GM12878 (cell line): Measurements from ENCODE around the gene ARL6IP5. TPM values are rescaled to one million over a fixed set of nuclear protein-coding genes. Genes with fewer than 3 reads are reported as not detected.

ENCODE experiments used
- ATAC-seq: fragments of 200-7000 bp; cut with Tn5 transposase; 3 replicates; pipeline ENCODE4 v1.9.1; 2020; ENCODE audit warnings: mild to moderate bottlenecking, moderate library complexity
- BruUV-seq: library from RNA; stranded (reverse); fragments of 400-500 nt; replicated peaks from 2 replicates; lab custom pipeline; 2021; lab: Mats Ljungman, UMichigan
- CTCF ChIA-PET: fragments of 300-600 bp; sonication (Branson Sonifier 250); formaldehyde crosslinking; extraction: SDS; loops from one replicate; lab custom pipeline; 2021; ENCODE audit warnings: inconsistent platforms; lab: Yijun Ruan, JAX
- POLR2A ChIA-PET: fragments of 350-600 bp; formaldehyde crosslinking; extraction: SDS; loops from one replicate; lab custom pipeline; 2021; ENCODE audit warnings: inconsistent platforms; lab: Charles Lee
- RAD21 ChIA-PET: fragments of 300-600 bp; sonication (Branson Sonifier 250); formaldehyde crosslinking; loops from one replicate; lab custom pipeline; 2023; ENCODE audit warnings: antibody characterized with exemption; ENCODE audit not compliant: unreplicated experiment; lab: Charles Lee
- SMC1A ChIA-PET: fragments of 300-600 bp; sonication (Branson Sonifier 250); formaldehyde crosslinking; loops from one replicate; lab custom pipeline; 2023; ENCODE audit not compliant: unreplicated experiment, uncharacterized antibody; lab: Charles Lee
- DNase-seq: peaks from one replicate; pipeline ENCODE4 v3.0.0-alpha.2; 2011; ENCODE audit warnings: low read depth, low spot score
- FAIRE-seq: peaks from 3 replicates; lab custom pipeline; 2011; peaks lifted over from hg19 to GRCh38; lab: Jason Lieb, UNC
- H2AFZ ChIP-seq: 2 replicates; pipeline ENCODE4 v1.6.0; 2011; ENCODE audit warnings: low read depth, low read length, control low read depth; ENCODE audit not compliant: control insufficient read depth
- H3K27ac ChIP-seq: 2 replicates; pipeline ENCODE4 v1.5.1; 2011; ENCODE audit warnings: control low read depth; ENCODE audit not compliant: control insufficient read depth, insufficient read depth
- H3K27me3 ChIP-seq, 2 experiments: replicated peaks in 1 of 2; 2 replicates each; pipeline versions ENCODE4 v1.6.0 to v1.6.1; 2011; ENCODE audit warnings: low read length in 1 of 2; ENCODE audit not compliant: control insufficient read depth in 2 of 2, insufficient read depth in 2 of 2
- H3K36me3 ChIP-seq, 2 experiments: 2 replicates each; pipeline ENCODE4 v1.5.1; 2011; ENCODE audit warnings: low read length in 1 of 2; ENCODE audit not compliant: control insufficient read depth in 2 of 2, insufficient read depth in 2 of 2
- H3K4me1 ChIP-seq: 2 replicates; pipeline ENCODE4 v1.6.1; 2011; ENCODE audit warnings: mild to moderate bottlenecking, low read length, moderate library complexity, mixed read lengths; ENCODE audit not compliant: control insufficient read depth, insufficient read depth
- H3K4me2 ChIP-seq: 2 replicates; pipeline ENCODE4 v1.6.0; 2011; ENCODE audit warnings: control low read depth; ENCODE audit not compliant: control insufficient read depth, insufficient read depth
- H3K4me3 ChIP-seq: fragments of 200-600 bp; sonication (generic); 2 replicates; pipeline ENCODE4 v1.5.1; 2016
- H3K79me2 ChIP-seq: 2 replicates; pipeline ENCODE4 v1.6.0; 2011; ENCODE audit warnings: low read length; ENCODE audit not compliant: control insufficient read depth, insufficient read depth
- H3K9ac ChIP-seq: 2 replicates; pipeline ENCODE4 v1.8.0; 2011; ENCODE audit warnings: low read length, control low read depth, mixed read lengths; ENCODE audit not compliant: control insufficient read depth, insufficient read depth
- H3K9me3 ChIP-seq: replicated peaks from 3 replicates; pipeline ENCODE4 v1.5.1; 2011; ENCODE audit warnings: mild to moderate bottlenecking, low read length; ENCODE audit not compliant: control insufficient read depth, insufficient read depth
- H4K20me1 ChIP-seq: 2 replicates; pipeline ENCODE4 v1.6.0; 2011; ENCODE audit not compliant: control insufficient read depth, insufficient read depth
- ASH2L ChIP-seq: fragments of 300-600, 200-600 bp; sonication (generic); IDR thresholded peaks from 2 replicates; pipeline ENCODE4 v1.6.1; 2017; ENCODE audit warnings: low read depth, mild to moderate bottlenecking, borderline replicate concordance
- BACH1 ChIP-seq: fragments of 450-650 bp; IDR thresholded peaks from 2 replicates; pipeline ENCODE4 v1.6.1; 2017; ENCODE audit warnings: mild to moderate bottlenecking, borderline replicate concordance
- BRCA1 ChIP-seq: IDR thresholded peaks from 2 replicates; pipeline ENCODE4 v1.6.1; 2011; ENCODE audit warnings: low read depth, low read length, improper control_type of control experiment
- CBX3 ChIP-seq: fragments of 200-600 bp; sonication (generic); IDR thresholded peaks from 2 replicates; pipeline ENCODE4 v1.6.1; 2016; ENCODE audit warnings: low read depth, borderline replicate concordance
- CHD1 ChIP-seq: IDR thresholded peaks from 2 replicates; pipeline ENCODE4 v1.6.1; 2012; ENCODE audit warnings: low read depth, low read length, improper control_type of control experiment
- CREM ChIP-seq: IDR thresholded peaks from 2 replicates; pipeline ENCODE4 v1.6.1; 2014; ENCODE audit warnings: antibody characterized with exemption, low read depth
- PAX5 ChIP-seq: IDR thresholded peaks from 2 replicates; pipeline ENCODE4 v1.6.1; 2011; ENCODE audit warnings: low read depth, low read length, borderline replicate concordance
- PML ChIP-seq: IDR thresholded peaks from 2 replicates; pipeline ENCODE4 v1.6.1; 2012; ENCODE audit warnings: low read length, inconsistent platforms
- RAD21 ChIP-seq: IDR thresholded peaks from 2 replicates; pipeline ENCODE4 v1.6.1; 2011; ENCODE audit warnings: mild to moderate bottlenecking, low read depth, low read length, moderate library complexity; ENCODE audit not compliant: insufficient read depth
- RCOR1 ChIP-seq: conservative IDR thresholded peaks from 2 replicates; pipeline ENCODE4 v1.6.1; 2012; ENCODE audit warnings: low read depth, low read length, improper control_type of control experiment
- SUPT20H ChIP-seq: IDR thresholded peaks from 2 replicates; pipeline ENCODE4 v1.6.1; 2011; ENCODE audit warnings: low read depth, mild to moderate bottlenecking, low read length, moderate library complexity, borderline replicate concordance; ENCODE audit not compliant: control insufficient read depth
- TBL1XR1 ChIP-seq: IDR thresholded peaks from 2 replicates; pipeline ENCODE4 v1.6.1; 2012; ENCODE audit warnings: low read depth, low read length, improper control_type of control experiment
- WRNIP1 ChIP-seq: IDR thresholded peaks from 2 replicates; pipeline ENCODE4 v1.6.1; 2011; ENCODE audit warnings: low read depth, low read length, improper control_type of control experiment, borderline replicate concordance
- ZSCAN29 ChIP-seq: fragments of 450-650 bp; IDR thresholded peaks from 2 replicates; pipeline ENCODE4 v1.6.1; 2017; ENCODE audit warnings: mild to moderate bottlenecking, moderate library complexity
- WGBS: methylation state at CpG from one replicate; pipeline ENCODE4 v1.1.6; 2016; ENCODE audit warnings: low lambda C conversion rate; ENCODE audit not compliant: insufficient replicate concordance, insufficient coverage; ENCODE audit errors: missing lambda C conversion rate; 5-methylcytosine and 5-hydroxymethylcytosine counted together
- in situ Hi-C: fragments of 300-500 bp; cut with MboI; formaldehyde crosslinking; loops from 9 replicates; pipeline ENCODE4 v1.14.3; 2018; ENCODE audit warnings: mixed read lengths
- intact Hi-C: fragments of 100-400 bp; cut with micrococcal nuclease; formaldehyde crosslinking; loops from one replicate; pipeline ENCODE4 v1.14.2; 2022; ENCODE audit not compliant: unreplicated experiment
- polyA plus RNA-seq, 11 experiments: library from polyadenylated mRNA; depleted of rRNA in 4 of 11; unstranded in 6 of 11; stranded (reverse) in 5 of 11; fragments of >200 nt; fragmentation: Nextera tagmentation in 4 of 11; fragmentation: Illumina TruSeq in 1 of 11; extraction: Ambion mirVana in 4 of 11; extraction: Trizol in 1 of 11; gene quantifications; 1 replicate in 1 of 11; 2 replicates in 10 of 11; pipeline versions ENCODE4 v1.2.1 to v1.2.3, GENCODE V29; 2011 to 2016; ENCODE audit warnings: inconsistent platforms in 2 of 11, missing spikeins in 2 of 11, low read depth in 1 of 11
- total RNA-seq, 4 experiments: library from RNA; depleted of rRNA in 3 of 4; stranded (reverse); fragments of >200 nt in 3 of 4; fragmentation: Illumina TruSeq in 1 of 4; extraction: Trizol in 1 of 4; gene quantifications; 2 replicates each; pipeline versions ENCODE4 v1.2.1 to v1.2.3, GENCODE V29; 2013 to 2021
- TF ChIP-seq, protein P1 (sequence below): fragments of 450-650 bp; IDR thresholded peaks from 2 replicates; pipeline ENCODE4 v1.6.1; 2017; ENCODE audit warnings: antibody characterized with exemption, mild to moderate bottlenecking, moderate library complexity
- TF ChIP-seq, protein P2 (sequence below): fragments of 450-650 bp; IDR thresholded peaks from 2 replicates; pipeline ENCODE4 v1.6.1; 2018; ENCODE audit warnings: borderline replicate concordance, mild to moderate bottlenecking; ENCODE audit not compliant: partially characterized antibody
- TF ChIP-seq, protein P3 (sequence below): IDR thresholded peaks from 2 replicates; pipeline ENCODE4 v1.6.1; 2012; ENCODE audit warnings: low read depth, low read length, improper control_type of control experiment
- TF ChIP-seq, protein P4 (sequence below): fragments of 450-650 bp; IDR thresholded peaks from 2 replicates; pipeline ENCODE4 v1.6.1; 2016; ENCODE audit warnings: mild to moderate bottlenecking

ARL6IP5 gene
- total and polyA plus RNA-seq, 10 of the 15 experiments (the other 5 are each of a cell fraction or from before 2014, with no cell fraction given), result 78.2 to 310 (median 148) TPM

DNA sequence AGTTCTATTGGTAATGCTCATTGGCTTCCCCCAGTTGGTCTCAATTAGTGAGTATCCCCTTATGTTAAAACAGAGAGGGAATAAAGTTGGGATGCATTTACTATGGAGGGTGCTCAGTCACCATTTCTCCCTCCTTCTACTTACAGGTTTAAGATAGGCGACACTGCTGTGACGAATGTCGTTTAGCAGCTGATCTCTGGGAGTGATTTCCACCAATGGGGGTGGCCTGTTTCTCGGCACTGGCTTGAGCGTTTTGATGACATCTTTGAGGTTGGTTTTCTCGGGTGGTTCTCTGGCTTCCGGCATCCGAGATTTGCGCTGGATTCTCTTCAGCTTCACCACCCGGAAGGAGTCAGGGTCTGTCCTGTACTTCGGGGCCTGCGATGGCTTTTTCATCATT lies 33.8 kb downstream of the ARL6IP5 start:
- intact Hi-C loops, result no loop called here
- Histone ChIP-seq H2AFZ (no peak overlapping the region), H3K79me2 (no peaks in the 10 kb centered on the region)
- TF ChIP-seq CHD1 (no peak), SUPT20H (no peak), RCOR1 (no peak), PML (no peak), ZSCAN29 (no peak), BACH1 (no peak), BRCA1 (no peak), TBL1XR1 (no peak), CBX3 (no peak), ASH2L (no peak), WRNIP1 (no peak), RAD21 (no peak), CREM (no peak), PAX5 (no peak)
- TF ChIP-seq, protein P1, sequence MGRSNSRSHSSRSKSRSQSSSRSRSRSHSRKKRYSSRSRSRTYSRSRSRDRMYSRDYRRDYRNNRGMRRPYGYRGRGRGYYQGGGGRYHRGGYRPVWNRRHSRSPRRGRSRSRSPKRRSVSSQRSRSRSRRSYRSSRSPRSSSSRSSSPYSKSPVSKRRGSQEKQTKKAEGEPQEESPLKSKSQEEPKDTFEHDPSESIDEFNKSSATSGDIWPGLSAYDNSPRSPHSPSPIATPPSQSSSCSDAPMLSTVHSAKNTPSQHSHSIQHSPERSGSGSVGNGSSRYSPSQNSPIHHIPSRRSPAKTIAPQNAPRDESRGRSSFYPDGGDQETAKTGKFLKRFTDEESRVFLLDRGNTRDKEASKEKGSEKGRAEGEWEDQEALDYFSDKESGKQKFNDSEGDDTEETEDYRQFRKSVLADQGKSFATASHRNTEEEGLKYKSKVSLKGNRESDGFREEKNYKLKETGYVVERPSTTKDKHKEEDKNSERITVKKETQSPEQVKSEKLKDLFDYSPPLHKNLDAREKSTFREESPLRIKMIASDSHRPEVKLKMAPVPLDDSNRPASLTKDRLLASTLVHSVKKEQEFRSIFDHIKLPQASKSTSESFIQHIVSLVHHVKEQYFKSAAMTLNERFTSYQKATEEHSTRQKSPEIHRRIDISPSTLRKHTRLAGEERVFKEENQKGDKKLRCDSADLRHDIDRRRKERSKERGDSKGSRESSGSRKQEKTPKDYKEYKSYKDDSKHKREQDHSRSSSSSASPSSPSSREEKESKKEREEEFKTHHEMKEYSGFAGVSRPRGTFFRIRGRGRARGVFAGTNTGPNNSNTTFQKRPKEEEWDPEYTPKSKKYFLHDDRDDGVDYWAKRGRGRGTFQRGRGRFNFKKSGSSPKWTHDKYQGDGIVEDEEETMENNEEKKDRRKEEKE, result no peak
- TF ChIP-seq, protein P2, sequence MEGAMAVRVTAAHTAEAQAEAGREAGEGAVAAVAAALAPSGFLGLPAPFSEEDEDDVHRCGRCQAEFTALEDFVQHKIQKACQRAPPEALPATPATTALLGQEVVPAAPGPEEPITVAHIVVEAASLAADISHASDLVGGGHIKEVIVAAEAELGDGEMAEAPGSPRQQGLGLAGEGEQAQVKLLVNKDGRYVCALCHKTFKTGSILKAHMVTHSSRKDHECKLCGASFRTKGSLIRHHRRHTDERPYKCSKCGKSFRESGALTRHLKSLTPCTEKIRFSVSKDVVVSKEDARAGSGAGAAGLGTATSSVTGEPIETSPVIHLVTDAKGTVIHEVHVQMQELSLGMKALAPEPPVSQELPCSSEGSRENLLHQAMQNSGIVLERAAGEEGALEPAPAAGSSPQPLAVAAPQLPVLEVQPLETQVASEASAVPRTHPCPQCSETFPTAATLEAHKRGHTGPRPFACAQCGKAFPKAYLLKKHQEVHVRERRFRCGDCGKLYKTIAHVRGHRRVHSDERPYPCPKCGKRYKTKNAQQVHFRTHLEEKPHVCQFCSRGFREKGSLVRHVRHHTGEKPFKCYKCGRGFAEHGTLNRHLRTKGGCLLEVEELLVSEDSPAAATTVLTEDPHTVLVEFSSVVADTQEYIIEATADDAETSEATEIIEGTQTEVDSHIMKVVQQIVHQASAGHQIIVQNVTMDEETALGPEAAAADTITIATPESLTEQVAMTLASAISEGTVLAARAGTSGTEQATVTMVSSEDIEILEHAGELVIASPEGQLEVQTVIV, result no peak
- TF ChIP-seq, protein P3, sequence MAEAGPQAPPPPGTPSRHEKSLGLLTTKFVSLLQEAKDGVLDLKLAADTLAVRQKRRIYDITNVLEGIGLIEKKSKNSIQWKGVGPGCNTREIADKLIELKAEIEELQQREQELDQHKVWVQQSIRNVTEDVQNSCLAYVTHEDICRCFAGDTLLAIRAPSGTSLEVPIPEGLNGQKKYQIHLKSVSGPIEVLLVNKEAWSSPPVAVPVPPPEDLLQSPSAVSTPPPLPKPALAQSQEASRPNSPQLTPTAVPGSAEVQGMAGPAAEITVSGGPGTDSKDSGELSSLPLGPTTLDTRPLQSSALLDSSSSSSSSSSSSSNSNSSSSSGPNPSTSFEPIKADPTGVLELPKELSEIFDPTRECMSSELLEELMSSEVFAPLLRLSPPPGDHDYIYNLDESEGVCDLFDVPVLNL, result no peak
- TF ChIP-seq, protein P4, sequence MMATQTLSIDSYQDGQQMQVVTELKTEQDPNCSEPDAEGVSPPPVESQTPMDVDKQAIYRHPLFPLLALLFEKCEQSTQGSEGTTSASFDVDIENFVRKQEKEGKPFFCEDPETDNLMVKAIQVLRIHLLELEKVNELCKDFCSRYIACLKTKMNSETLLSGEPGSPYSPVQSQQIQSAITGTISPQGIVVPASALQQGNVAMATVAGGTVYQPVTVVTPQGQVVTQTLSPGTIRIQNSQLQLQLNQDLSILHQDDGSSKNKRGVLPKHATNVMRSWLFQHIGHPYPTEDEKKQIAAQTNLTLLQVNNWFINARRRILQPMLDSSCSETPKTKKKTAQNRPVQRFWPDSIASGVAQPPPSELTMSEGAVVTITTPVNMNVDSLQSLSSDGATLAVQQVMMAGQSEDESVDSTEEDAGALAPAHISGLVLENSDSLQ, result no peak

More for the DNA sequence above, 33.8 kb downstream of the ARL6IP5 start:
- no peak for FAIRE-seq
- H3K4me2 ChIP-seq, result no peak overlapping the region
- no peaks in the 10 kb centered on the region for H3K36me3 ChIP-seq
- H3K9me3 ChIP-seq, result no peaks in the 10 kb centered on the region
- H4K20me1 ChIP-seq, result no peaks in the 10 kb centered on the region
- ChIA-PET RAD21 (interaction anchor here (0.9 to 4.4 kb wide), 5 partner anchors 11 to 291 kb away, joined by 3 to 67 read pairs (median 20); no protein-coding TSS in a partner anchor), CTCF (interaction anchor here (0.9 to 6.8 kb wide), 12 partner anchors 10 to 553 kb away, joined by 3 to 117 read pairs (median 6); no protein-coding TSS in a partner anchor), POLR2A (interaction anchor here (0.8 kb wide), 1 partner anchor 17 kb away, joined by 3 read pairs; no protein-coding TSS in a partner anchor), SMC1A (interaction anchor here (1.3 to 4.3 kb wide), 10 partner anchors 9 to 291 kb away, joined by 3 to 58 read pairs (median 6); no protein-coding TSS in a partner anchor)
- 0 out of 4 replicates have a peak, but pooled peaks cover 0 to 3% of the 10 kb centered on the region in 2 experiments for H3K27me3 ChIP-seq
- no peak for DNase-seq
- WGBS, result 70% methylated on average over 12 of the region's 12 CpGs
- ATAC-seq, result no peak
- H3K4me1 ChIP-seq, result no peaks in the 10 kb centered on the region
- no peak overlapping the region for H3K27ac ChIP-seq
- in situ Hi-C loops, result no loop called here
- BruUV-seq, result no TSS peak
- no peak overlapping the region for H3K9ac ChIP-seq
- no peak overlapping the region for H3K4me3 ChIP-seq
